ENCODE results near the gene MTR. TPM values are rescaled to one million over a fixed set of nuclear protein-coding genes. Genes with fewer than 3 reads are reported as not detected.
"Not testable (repeated sequence)": the region's sequence is repeated elsewhere in the genome, so short reads cannot be mapped to it uniquely, and the experiment has no call there.

Gene MTR
- total RNA-seq, 2 donors from 2014 or later: 45.8 to 52.0 TPM

GRCh38 chr1:236888903-236889302 lies 93.8 kb downstream of the MTR start:
- no peak for DNase-seq
- H3K4me3 Mint-ChIP-seq: no peak overlapping the region
- peaks cover 22% of the 10 kb centered on the region for H3K36me3 Mint-ChIP-seq (ENCODE audit: low read depth)
- H3K27ac Mint-ChIP-seq: no peak overlapping the region
- ATAC-seq: no peak
- peaks cover 6% of the 10 kb centered on the region for H3K4me1 Mint-ChIP-seq
- H3K9me3 ChIP-seq (ENCODE audit: control insufficient read depth, low read length, poor library complexity, severe bottlenecking): no peaks in the 10 kb centered on the region
- no peaks in the 10 kb centered on the region for H3K27me3 Mint-ChIP-seq

GRCh38 chr1:236890152-236891056 lies 95.3 kb downstream of the MTR start:
- H3K36me3 Mint-ChIP-seq (ENCODE audit: low read depth): peaks cover 24% of the 10 kb centered on the region
- no peaks in the 10 kb centered on the region for H3K9me3 ChIP-seq (ENCODE audit: control insufficient read depth, low read length, poor library complexity, severe bottlenecking)
- H3K27me3 Mint-ChIP-seq: no peaks in the 10 kb centered on the region
- no peak overlapping the region for H3K4me3 Mint-ChIP-seq
- peaks cover 4% of the 10 kb centered on the region for H3K4me1 Mint-ChIP-seq
- DNase-seq: no peak
- H3K27ac Mint-ChIP-seq: no peak overlapping the region
- no peak for ATAC-seq

- DNase-seq: no peak
- Mint-ChIP-seq H3K36me3 (ENCODE audit: low read depth) (peaks cover 24% of the 10 kb centered on the region), H3K4me1 (peaks cover 6% of the 10 kb centered on the region), H3K27me3 (no peaks in the 10 kb centered on the region), H3K4me3 (no peak overlapping the region), H3K27ac (no peak overlapping the region)
- no peak for ATAC-seq
- no peaks in the 10 kb centered on the region for H3K9me3 ChIP-seq (ENCODE audit: control insufficient read depth, low read length, poor library complexity, severe bottlenecking)
Measured at GRCh38 chr1:236893626-236894545, 98.8 kb downstream of the MTR start.

- H3K9me3 ChIP-seq (ENCODE audit: control insufficient read depth, low read length, poor library complexity, severe bottlenecking): no peaks in the 10 kb centered on the region
- H3K36me3 Mint-ChIP-seq (ENCODE audit: low read depth): peaks cover 20% of the 10 kb centered on the region
- H3K27me3 Mint-ChIP-seq: no peaks in the 10 kb centered on the region
- no peak for ATAC-seq
- no peak for DNase-seq
- H3K4me1 Mint-ChIP-seq: peaks cover 2% of the 10 kb centered on the region
- no peak overlapping the region for H3K4me3 Mint-ChIP-seq
- H3K27ac Mint-ChIP-seq: peak overlapping the region; percentile 88
Measured at GRCh38 chr1:236895665-236896387, 100.7 kb downstream of the MTR start.

- H3K36me3 Mint-ChIP-seq (ENCODE audit: low read depth): peaks cover 20% of the 10 kb centered on the region
Measured at GRCh38 chr1:236896716-236897115, 101.6 kb downstream of the MTR start.

GRCh38 chr1:236904892-236905741 lies 110.0 kb downstream of the MTR start:
- H3K27ac Mint-ChIP-seq: peak overlapping the region; percentile 0

More at GRCh38 chr1:236896716-236897115, 101.6 kb downstream of the MTR start:
- DNase-seq (no peak), ATAC-seq (no peak)
- no peak overlapping the region for H3K4me3 Mint-ChIP-seq
- peaks cover 2% of the 10 kb centered on the region for H3K4me1 Mint-ChIP-seq
- peak overlapping the region; percentile 88 for H3K27ac Mint-ChIP-seq
- H3K27me3 Mint-ChIP-seq: no peaks in the 10 kb centered on the region
- no peaks in the 10 kb centered on the region for H3K9me3 ChIP-seq (ENCODE audit: control insufficient read depth, low read length, poor library complexity, severe bottlenecking)

GRCh38 chr1:236907205-236907604 lies 112.1 kb downstream of the MTR start:
- ATAC-seq (no peak), DNase-seq (no peak)
- no peak overlapping the region for H3K4me3 Mint-ChIP-seq
- H3K9me3 ChIP-seq (ENCODE audit: control insufficient read depth, low read length, poor library complexity, severe bottlenecking): no peaks in the 10 kb centered on the region
- H3K4me1 Mint-ChIP-seq: no peaks in the 10 kb centered on the region
- H3K27me3 Mint-ChIP-seq: no peaks in the 10 kb centered on the region
- no peak overlapping the region for H3K27ac Mint-ChIP-seq
- no peaks in the 10 kb centered on the region for H3K36me3 Mint-ChIP-seq (ENCODE audit: low read depth)

More at GRCh38 chr1:236904892-236905741, 110.0 kb downstream of the MTR start:
- no peak for ATAC-seq
- Mint-ChIP-seq H3K4me1 (no peaks in the 10 kb centered on the region), H3K4me3 (no peak overlapping the region), H3K36me3 (ENCODE audit: low read depth) (peaks cover 9% of the 10 kb centered on the region), H3K27me3 (no peaks in the 10 kb centered on the region)
- DNase-seq: no peak
- no peaks in the 10 kb centered on the region for H3K9me3 ChIP-seq (ENCODE audit: control insufficient read depth, low read length, poor library complexity, severe bottlenecking)

- DNase-seq (no peak), ATAC-seq (no peak)
- Mint-ChIP-seq H3K4me3 (no peak overlapping the region), H3K27ac (no peak overlapping the region), H3K4me1 (no peaks in the 10 kb centered on the region), H3K27me3 (no peaks in the 10 kb centered on the region), H3K36me3 (ENCODE audit: low read depth) (no peaks in the 10 kb centered on the region)
- no peaks in the 10 kb centered on the region for H3K9me3 ChIP-seq (ENCODE audit: control insufficient read depth, low read length, poor library complexity, severe bottlenecking)
Measured at GRCh38 chr1:236908669-236909068, 113.6 kb downstream of the MTR start.

- H3K4me1 Mint-ChIP-seq; DNase-seq; H3K36me3 Mint-ChIP-seq (ENCODE audit: low read depth); H3K4me3 Mint-ChIP-seq; H3K27ac Mint-ChIP-seq; H3K27me3 Mint-ChIP-seq; ATAC-seq; H3K9me3 ChIP-seq (ENCODE audit: control insufficient read depth, low read length, poor library complexity, severe bottlenecking): not testable (repeated sequence)
Measured at GRCh38 chr1:236911047-236911446, 116.0 kb downstream of the MTR start.

- no peak overlapping the region for H3K27ac Mint-ChIP-seq
- H3K4me3 Mint-ChIP-seq: no peak overlapping the region
- H3K27me3 Mint-ChIP-seq: no peaks in the 10 kb centered on the region
- H3K4me1 Mint-ChIP-seq: no peaks in the 10 kb centered on the region
- ATAC-seq: no peak
- H3K9me3 ChIP-seq (ENCODE audit: control insufficient read depth, low read length, poor library complexity, severe bottlenecking): peaks cover 2% of the 10 kb centered on the region
- peaks cover 2% of the 10 kb centered on the region for H3K36me3 Mint-ChIP-seq (ENCODE audit: low read depth)
- DNase-seq: no peak
Measured at GRCh38 chr1:236913371-236914037, 118.4 kb downstream of the MTR start.

- DNase-seq (no peak), ATAC-seq (no peak)
- H3K9me3 ChIP-seq (ENCODE audit: control insufficient read depth, low read length, poor library complexity, severe bottlenecking): peaks cover 2% of the 10 kb centered on the region
- Mint-ChIP-seq H3K36me3 (ENCODE audit: low read depth) (peaks cover 3% of the 10 kb centered on the region), H3K4me1 (no peaks in the 10 kb centered on the region), H3K27me3 (no peaks in the 10 kb centered on the region), H3K4me3 (no peak overlapping the region), H3K27ac (no peak overlapping the region)
Measured at GRCh38 chr1:236914375-236914774, 119.3 kb downstream of the MTR start.
